HG03460 (cell line): ENCODE measurements around the gene ADCK2.
A peak's percentile ranks its signal among the peaks of the same experiment; 100 is the strongest.
"Not testable (repeated sequence)": the region's sequence is repeated elsewhere in the genome, so short reads cannot be mapped to it uniquely, and the experiment has no call there.

ENCODE experiments used
- ATAC-seq: cut with Tn5 transposase; IDR thresholded peaks from one replicate; pipeline ENCODE4 v1.9.1; 2021; ENCODE audit not compliant: unreplicated experiment

ADCK2 gene

GRCh38 chr7:140673063-140673773, 473 bp downstream of the ADCK2 start:
- peak; percentile 36 for ATAC-seq

GRCh38 chr7:140673774-140674155, 1.0 kb downstream of the ADCK2 start:
- no peak for ATAC-seq

GRCh38 chr7:140674356-140674800, 1.6 kb downstream of the ADCK2 start:
- peak; percentile 32 for ATAC-seq

- ATAC-seq, result no peak
Observed at GRCh38 chr7:140674899-140675701, 2.4 kb downstream of the ADCK2 start.

GRCh38 chr7:140675726-140676125, 3.0 kb downstream of the ADCK2 start:
- ATAC-seq, result no peak

GRCh38 chr7:140676306-140676705, 3.6 kb downstream of the ADCK2 start:
- peak; percentile 47 for ATAC-seq

GRCh38 chr7:140676956-140677355, 4.2 kb downstream of the ADCK2 start:
- ATAC-seq, result not testable (repeated sequence)

- no peak for ATAC-seq
Observed at GRCh38 chr7:140677496-140677895, 4.8 kb downstream of the ADCK2 start.

- ATAC-seq, result no peak
Observed at GRCh38 chr7:140678081-140678815, 5.5 kb downstream of the ADCK2 start.

- no peak for ATAC-seq
Observed at GRCh38 chr7:140678816-140679130, 6.0 kb downstream of the ADCK2 start.

GRCh38 chr7:140679186-140679585, 6.4 kb downstream of the ADCK2 start:
- no peak for ATAC-seq

- no peak for ATAC-seq
Observed at GRCh38 chr7:140680886-140681285, 8.1 kb downstream of the ADCK2 start.

GRCh38 chr7:140681766-140682165, 9.0 kb downstream of the ADCK2 start:
- ATAC-seq, result no peak

GRCh38 chr7:140683657-140684056, 10.9 kb downstream of the ADCK2 start:
- no peak for ATAC-seq

GRCh38 chr7:140684066-140684950, 11.6 kb downstream of the ADCK2 start:
- no peak for ATAC-seq

GRCh38 chr7:140685407-140686087, 12.8 kb downstream of the ADCK2 start:
- no peak for ATAC-seq

GRCh38 chr7:140686921-140687320, 14.2 kb downstream of the ADCK2 start:
- ATAC-seq, result no peak

GRCh38 chr7:140688341-140688740, 15.6 kb downstream of the ADCK2 start:
- no peak for ATAC-seq

- no peak for ATAC-seq
Observed at GRCh38 chr7:140689199-140690152, 16.7 kb downstream of the ADCK2 start.
